Eye (tissue), 1 donor: ENCODE data around the gene RCOR3.

ENCODE experiments used
- DNase-seq: peaks from one replicate; pipeline ENCODE4 v3.0.0-alpha.2; 2015

Gene RCOR3

DNA sequence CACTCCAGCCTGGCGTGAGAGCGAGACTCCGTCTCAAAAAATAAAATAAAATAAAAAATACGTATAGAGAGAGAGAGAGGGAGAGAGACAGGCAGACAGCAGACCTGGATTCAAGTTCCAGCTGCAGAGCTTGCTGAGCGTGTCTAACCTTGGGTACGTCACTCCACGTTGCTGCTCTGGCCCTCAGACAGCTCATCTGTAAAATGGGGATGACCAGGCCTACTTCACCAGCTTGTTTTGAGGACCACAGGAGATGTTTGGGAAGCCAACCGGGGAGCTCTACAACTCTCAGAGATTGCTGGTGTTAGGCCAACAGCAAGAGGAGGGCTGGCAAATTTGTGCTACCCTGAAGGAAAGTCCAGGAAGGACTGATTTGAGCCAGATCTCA is 67.0 kb downstream of the RCOR3 start:
- no peak for DNase-seq

DNA sequence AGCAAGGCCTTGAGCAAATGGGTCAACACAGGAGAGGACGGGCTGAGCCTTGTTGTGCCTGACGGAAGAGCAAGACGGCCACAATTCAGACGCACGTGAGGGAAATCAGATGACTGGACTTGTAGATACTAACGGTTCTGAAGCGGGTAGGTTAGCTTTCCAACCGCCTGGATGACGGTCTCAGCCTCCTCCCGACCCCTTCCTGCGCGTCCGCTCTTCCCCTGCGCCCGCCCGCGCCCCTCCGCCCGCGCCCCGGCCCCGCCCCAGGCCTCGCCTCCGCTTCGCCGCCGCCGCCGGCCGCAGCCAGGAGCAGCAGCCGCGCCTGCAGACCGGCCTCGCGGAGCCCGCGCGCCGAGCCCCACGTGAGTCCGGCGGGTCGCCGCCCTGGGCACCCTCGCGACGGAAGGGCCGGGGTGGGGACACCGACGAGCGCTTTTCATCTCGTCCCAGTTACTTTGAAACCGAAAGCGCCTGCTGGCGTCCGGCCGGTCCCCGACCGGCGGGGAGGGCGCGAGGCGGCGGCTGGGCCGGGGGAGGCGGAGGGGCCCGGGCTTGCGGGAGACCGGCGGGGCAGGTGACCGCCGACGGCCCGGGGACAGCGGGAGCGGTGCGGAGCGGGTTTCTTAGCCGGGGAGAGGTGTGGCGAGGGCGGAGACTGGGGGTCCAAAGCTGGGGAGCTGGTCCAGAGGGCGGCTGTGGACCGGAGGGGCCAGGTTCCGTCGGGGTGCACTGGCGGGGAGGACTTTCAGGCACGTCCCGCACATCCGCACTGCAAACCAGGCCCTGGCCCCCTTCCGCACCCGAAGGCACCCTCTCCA is 67.6 kb downstream of the RCOR3 start, which contains the start of gene TRAF5:
Gene TRAF5 (plus strand): TSS at position 306 of the 818 bp plus-strand sequence. CDS start 26,407 bp downstream, outside the sequence.
- peak; percentile 85 for DNase-seq

DNA sequence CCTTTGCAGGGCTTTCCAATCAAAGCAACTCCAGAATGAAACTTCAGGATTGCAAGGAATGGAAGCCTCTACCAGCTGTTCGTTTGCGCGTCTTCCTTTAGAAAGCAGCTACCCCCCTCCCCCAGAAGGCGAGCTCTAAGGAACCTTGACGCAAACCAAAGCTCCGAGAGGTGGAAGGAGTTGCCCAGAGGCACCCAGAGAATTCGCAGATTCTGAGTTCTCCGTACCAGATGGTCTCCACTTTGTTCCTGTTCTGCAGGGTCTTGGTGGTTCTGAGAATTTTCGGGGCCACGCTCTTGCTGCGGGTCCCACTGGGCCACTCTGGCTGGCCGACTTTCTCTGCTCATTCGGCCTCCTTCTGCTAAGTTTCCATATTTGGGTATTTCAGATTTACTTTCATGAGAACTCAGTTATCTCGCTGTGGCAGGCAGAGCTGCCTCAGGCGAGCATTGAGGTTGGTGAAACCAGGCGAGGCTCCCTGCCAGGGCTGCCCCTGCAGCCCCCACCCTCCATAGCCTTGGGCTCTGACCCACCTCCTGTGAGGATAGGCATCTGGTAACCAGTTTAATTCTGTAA is 68.3 kb downstream of the RCOR3 start:
- DNase-seq, result peak; percentile 73

DNA sequence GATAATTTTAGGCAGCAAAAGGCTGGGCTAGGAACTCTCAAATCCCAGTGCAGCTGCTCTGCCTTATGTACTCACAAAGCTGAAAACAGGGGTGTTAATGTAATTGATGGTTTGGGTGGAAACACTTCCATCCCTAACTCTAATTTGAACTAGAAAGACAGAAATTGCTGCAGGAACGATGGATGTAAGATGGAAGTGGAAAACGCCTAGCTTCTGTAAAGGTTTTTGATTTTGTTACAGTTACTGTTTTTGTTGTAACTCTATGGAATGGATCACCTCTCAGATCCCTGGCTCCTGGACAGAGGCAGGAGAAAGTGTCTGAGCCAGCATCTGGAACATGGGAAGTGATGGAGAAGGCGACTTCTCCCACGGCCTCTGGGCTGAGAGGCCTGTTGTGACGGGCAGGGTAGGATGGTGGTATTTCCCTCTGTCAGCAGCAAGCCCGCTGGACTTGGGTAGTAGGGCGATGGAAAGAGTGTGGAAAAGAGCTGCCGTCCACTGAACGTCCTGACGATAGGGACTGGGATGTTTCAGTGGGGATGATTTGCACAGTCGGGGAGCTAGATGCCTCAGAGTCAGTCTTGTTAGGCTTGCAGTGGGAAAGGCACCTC is 69.0 kb downstream of the RCOR3 start:
- DNase-seq, result peak; percentile 11

DNA sequence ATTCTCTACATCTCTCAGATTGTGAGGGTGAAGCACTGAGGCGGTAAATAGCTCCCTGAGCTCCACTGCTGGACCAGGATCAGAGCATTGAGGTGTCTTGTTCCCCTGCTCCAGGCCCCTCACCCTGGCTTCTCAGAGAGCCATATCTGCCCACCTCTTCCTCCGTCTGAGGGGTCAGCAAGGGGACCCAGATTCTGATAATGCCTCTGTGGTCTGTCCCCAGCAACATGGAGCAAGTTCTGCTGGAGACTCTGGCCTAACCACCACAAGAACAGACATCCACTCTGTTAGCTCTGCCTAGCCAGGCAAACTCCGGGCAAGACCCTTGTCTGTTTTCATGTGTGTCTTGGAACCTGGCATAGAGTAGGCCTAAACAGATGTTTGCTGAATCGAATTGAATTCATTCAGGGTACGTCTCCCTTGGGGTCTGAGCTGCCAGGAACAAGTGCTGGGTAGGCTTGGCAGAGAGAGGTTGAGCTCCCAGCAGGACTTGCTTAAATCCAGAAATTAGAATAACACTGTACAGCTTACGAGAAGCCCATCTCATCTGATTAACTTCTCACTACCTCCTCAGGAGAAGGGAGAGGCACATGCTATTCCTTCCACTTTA is 69.8 kb downstream of the RCOR3 start:
- DNase-seq, result peak; percentile 28

DNA sequence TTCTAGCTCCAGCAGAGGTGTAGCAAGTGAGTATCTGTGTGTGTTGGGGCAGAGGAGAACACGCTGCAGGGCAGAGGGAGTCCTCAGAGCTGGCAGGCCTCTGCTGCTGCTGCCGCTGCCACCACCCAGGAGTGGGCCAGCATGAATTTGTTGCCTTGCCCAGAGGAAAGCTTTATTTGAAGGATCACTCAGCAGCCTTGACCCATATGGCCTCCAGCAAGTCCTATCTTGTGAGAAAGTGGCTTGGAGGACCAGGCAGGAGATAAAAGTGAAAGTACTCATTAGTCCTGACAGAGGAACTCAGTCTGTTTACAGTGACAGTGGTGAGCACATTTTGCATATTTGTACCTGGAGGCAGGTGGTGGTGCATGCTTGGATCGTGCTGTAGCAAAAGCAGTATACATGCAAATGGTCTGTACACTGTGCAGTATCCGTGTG is 70.6 kb downstream of the RCOR3 start:
- no peak for DNase-seq

DNA sequence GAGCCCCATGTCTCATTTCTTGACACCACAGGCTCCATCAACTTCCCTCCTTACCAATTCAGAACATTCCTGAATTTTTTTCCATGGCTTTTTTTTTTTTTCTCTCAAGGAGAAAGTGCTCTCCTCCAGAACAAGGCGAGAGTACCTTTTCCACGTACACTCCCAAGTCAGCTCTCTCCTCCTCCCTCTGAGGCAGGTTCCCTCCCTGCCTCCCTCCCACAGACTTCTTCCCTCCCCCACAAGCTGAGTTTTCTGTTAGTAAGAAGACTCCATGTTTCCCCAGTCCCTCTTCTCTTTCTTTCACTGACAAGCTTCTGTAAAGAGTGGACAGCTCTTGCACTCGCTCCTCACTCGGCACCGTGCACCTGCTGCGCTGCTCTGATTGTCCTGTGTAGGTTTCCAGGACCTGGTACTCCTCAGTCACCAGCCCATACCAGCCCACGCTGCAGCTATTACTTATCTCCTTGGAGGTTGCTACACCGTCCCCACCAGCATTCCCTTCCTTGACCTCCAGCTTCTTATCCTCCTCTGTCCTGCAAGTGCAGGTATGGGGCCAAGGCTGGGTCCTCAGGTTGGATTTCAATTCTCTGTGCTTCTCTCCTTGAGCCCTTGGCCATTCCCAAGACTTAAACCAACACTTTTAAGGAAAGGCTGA is 71.2 kb downstream of the RCOR3 start:
- no peak for DNase-seq

DNA sequence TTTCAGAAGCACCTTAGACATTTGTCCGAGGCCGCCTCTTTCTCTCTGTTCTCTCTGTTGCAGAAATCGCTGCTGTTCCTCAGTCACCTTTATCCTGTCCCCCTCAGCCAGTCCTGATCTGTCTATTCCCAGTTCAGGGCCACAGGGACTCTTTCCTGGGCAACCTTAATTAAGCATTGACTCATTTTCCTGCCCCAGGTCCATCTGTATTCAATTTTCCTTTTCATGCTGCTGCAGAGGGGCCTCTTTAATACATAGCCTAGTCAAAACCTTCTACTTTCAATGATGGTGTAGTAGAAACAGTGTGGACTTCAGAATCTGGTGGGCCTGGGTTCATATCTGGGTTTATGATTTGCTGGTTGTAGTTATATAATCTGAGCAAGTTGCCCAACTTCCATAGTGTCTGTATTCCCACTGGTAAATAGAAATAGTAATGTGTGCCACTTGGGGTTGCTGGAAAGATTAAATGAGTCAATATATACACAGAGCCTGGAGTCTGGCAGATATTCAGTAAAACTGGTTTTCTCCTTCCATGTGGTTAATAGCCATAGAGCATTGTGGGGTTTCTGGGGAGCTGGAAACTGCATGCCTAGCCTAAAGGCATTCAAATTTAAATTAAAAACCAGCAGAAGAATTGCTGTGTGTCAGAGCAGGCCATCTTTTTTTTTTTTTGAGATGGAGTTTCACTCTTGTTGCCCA is 72.0 kb downstream of the RCOR3 start:
- DNase-seq, result no peak

DNA sequence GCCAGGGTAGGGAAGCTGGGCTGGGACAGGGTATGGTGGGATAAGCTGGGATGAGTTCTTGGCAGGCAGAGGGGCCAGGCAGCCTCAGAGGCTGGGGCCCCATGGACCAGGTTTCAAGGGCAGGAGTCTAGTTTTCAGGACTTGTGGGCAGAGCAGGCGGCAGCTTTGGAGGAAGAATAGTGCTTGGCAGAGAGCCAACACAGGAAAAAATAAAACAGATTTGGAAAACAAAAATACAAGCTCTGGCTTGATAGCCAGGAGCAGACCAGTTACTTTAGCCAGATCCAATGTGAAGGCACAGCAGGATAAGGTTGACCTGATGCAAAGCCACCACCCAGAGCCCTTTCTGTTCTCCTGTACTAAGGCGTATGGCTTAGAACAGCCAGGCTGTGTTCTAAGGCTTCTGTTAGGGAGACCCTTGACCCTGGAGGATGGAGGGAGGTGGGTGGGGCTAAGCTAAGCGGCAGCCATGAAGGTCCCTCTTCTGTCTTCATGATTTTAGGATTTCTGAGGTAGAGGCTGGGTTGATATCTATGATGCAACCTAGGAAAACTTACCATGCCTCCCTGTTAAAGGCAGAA is 73.0 kb downstream of the RCOR3 start:
- DNase-seq, result no peak

DNA sequence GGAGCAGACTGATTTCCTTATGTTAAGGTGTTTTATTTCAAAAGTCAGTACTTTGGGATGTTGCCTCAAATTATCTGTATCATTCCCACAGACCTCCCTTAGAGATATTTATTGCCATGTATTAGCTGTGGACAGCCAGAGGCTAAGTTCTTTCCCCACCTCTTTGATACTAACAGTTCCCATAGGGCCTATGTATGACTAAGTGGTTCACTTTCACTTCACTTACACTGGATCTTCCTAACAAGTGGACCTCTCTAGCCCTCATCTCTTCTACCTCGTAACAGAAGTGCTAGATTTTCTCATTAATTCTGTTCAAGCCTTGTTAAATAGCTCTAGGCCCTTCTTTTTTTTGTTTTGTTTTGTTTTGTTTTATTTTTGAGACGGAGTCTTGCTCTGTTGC is 73.7 kb downstream of the RCOR3 start:
- DNase-seq, result no peak

DNA sequence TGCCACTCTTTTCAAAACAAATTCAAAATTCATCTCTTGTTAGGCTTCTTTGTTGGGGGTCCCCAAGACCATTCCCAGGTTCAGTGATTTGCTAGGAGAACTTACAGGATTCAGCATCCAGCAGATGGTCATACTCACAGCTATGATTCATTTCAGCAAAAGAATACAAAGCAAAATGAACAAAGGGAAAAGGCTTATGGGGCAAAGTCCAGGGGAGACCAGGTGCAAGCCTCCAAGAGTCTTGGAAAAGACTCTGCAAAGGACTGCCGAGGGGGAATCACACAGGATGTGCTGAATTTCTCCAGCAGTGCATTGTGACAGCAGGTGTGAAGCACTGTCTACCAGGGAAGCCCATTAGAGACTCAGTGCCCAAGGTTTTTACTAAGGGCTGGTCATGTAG is 74.7 kb downstream of the RCOR3 start:
- no peak for DNase-seq

DNA sequence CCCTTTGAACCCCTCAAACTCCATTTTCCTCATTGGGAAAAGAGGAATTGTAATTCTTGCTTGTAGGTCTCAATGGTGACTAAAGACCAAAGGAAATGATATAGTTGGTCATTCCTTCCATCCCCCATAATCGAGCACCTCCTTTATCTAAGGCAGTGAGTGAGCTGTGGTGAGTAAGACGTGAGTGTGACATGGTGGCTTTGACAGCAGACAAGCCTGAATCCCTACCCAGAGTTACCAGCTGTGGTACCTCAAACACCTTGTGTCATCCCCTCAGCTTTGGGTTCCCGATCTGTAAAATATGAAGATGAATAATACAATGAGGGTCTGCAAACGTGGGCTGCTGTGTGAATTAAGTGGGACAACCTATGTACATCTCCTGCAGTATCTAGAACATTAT is 75.8 kb downstream of the RCOR3 start:
- no peak for DNase-seq

DNA sequence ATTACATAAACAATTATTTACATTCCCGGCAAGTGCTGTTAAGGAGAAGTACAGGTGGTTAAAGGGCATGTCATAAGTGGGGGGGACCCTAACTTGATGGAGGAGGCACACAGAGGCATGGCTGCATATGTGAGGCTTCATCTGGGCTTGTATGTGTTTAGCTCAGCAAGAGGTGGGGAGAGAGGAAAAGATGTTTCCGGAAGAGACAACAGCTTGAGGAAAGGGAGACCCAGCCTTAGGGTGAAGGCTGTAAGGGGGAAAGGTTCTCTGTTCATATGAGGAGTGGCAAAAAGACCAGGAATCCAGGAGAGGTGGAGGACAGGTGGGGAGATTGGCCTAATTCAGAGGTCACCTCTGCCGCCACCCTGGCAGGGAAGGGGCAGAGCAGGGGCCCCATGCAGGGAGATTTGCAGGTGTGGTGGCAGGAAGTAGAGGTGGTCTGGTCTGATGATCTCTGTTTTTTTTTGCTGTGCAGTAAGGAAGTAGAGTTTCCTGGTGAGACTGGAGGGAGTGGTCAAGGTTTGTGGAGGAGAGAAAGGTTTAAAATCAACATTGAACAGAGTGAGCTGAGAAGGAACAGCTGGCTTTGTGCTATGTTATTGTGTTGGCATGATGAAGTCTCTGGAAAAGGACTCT is 76.5 kb downstream of the RCOR3 start:
- no peak for DNase-seq

DNA sequence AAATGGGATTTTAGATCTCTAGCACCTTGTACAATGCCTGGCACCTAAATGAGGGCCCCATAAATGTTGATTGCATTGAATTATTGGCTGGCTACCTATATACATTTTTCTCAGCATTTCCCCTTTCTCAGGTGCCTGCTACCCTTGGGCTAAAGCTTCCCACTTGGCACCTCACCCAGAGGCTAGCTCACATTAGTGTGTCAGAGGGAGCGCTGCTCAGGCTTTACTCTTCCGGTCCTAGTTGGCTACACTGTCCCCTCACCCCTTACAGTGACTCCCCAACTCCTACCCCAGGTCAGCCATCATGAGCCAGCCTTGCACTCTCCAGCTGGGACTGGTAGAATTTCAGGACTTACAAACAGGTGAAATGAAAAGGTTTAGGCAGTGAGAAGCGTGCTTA is 77.0 kb downstream of the RCOR3 start:
- DNase-seq, result no peak

DNA sequence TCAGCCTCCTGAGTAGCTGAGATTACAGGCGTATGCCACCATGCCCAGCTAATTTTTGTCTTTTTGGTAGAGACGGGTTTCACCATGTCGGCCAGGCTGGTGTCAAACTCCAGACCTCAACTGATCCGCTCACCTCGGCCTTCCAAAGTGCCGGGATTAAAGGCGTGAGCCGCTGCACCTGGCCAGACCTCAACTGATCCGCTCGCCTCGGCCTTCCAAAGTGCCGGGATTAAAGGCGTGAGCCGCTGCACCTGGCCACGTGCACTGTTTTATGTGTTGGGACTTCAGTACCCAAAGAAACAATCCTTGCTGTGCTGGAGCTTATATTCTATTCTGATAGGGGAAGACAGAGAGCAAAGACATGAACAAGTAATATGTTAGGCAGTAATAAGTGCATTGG is 77.6 kb downstream of the RCOR3 start:
- no peak for DNase-seq

DNA sequence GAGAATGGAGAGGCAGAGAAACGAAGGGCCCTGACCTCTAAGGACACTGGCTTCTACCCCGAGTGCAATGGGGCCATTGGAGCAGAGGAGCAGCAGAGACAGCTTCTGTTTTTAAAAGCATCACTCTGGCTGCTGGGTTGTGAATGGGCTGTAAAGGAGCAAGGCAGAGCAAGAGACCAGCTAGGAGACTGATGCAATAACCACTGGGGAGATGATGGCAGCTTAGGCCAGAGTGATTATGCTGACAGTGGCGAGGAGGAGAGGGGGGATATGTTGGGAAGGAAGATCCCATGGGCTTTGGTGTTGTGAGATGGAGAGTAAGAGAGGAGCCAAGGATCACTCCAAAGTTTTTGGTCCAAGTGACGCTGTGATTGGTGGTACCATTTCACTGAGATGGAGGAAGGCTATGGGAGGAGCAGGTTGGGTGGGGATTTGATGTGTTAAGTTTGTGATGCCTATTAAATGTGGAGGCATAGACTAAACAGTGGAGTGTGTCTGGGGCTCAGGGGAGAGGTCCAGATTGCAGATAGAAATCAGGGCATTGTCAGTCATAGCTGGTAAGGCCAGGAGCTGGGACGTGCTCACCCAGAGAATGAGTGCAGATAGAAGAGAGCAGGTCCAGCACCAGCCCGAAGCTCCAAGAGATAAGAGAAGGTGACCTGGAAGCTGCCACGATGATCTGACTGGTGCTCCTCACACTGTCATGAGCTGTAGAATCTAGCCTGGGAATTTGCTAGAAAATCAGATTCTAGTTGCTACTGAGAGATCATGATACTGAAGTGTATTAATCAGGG is 78.5 kb downstream of the RCOR3 start:
- DNase-seq, result peak; percentile 28

DNA sequence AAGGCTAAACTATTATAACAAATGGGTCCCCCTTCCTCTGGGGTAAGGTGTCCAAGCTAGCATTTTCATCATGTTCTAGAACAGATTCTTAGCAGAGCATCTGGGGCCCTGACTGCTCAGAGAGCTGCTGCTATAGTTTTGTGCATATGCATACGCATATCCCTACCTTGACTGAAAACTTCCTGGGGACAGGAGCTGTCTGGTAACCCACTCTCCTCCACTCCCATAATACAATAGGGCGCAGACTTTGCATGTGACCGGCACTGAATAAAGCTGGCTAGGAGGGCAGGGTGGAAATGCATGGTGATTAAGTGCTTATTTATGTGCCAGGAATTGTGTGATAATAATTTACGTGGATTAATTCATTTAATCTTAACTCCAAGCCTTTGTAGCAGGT is 79.1 kb downstream of the RCOR3 start:
- DNase-seq, result no peak

DNA sequence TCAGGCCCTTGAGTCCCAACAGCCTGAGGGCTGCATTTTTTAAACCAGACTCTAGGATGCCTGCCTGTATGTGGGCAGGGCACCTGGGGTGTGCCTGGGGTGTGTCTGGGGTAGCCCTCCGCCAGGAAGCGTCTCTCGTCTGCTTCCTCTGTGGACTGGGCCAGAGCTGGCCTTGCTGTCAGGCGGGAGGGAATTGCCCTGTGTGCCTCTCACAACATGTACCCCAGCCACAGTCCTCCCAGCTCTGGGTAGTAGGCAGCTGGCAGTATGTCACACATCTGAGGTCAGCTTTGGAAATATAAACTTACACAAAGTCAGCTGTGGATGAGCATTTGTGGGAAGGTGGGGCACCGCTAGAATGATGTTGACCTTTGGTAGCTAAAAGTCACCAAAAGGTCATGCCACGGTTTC is 80.5 kb downstream of the RCOR3 start:
- no peak for DNase-seq

DNA sequence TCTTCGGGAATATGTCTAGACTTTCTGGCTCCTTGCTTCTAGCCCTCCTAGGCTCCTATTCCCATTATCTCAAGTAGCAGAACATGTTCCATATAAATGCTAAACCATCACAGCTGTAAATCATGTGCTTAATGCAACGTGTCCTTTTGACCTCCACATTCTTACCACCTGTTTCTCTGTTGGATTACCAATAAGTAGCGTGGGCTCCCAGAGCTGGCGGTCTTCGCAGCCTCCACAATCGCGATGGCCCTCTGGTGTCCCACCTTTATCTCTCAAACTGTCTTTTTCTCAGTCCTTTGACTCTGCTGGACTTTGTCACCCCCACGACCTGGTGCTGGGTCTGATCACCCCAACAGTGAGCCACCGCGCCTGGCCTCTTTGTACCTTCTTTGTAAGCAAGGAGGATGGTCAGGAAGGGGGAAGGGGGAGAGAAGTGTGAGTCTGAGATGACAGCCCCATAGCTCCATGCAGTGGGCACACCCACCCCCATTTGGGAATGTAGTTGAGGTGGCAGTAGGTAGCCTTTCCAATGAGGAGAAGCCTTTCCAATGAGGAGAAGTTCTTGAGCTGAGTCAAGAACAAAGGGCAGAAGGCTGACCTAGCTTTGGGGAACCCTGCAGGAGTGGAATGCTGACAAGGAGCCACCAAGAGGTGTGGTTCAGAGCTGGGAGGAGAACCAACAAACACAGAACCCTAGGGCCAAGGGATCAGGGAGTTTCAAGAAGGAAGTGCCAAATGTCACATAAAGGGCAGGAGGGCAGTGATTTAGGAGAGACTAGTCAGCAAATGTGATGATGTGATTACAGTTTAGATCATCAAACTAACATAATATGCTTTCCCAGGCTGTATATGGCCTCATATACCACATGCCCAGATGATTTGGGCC is 81.7 kb downstream of the RCOR3 start:
- DNase-seq, result no peak

DNA sequence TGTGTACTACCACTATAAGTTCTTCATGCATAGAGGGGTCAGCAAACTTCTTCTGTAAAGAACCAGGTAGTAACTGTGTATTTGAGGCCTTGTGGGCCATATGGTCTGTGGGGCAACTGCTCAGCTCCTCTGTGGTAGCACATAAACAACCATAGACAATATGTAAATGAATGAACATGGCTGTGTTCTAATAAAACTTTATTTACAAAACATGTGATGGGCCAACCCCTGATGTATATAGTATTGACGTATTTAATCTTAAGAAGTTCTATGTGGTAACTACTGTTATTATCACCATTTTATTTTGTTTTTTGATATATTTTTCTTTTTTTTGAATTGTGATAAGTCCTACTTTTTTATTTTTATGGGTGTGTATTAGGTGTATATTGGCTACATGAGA is 82.8 kb downstream of the RCOR3 start:
- DNase-seq, result no peak
